GM23338 (cell line): ENCODE results near the gene AGAP3. TPM values are rescaled to one million over a fixed set of nuclear protein-coding genes. Genes with fewer than 3 reads are reported as not detected.
A peak's percentile ranks its signal among the peaks of the same experiment; 100 is the strongest.

ENCODE experiments used
- ATAC-seq: fragments of 200-7000 bp; cut with Tn5 transposase; 3 replicates; pipeline ENCODE4 v1.9.1; 2020
- DNase-seq: peaks from one replicate; pipeline ENCODE4 v3.0.0-alpha.2; 2015; ENCODE audit warnings: low spot score
- H2AFZ ChIP-seq: fragments of 200-600 bp; sonication (generic); 2 replicates; pipeline ENCODE4 v1.8.0; 2016; ENCODE audit warnings: antibody characterized with exemption, mild to moderate bottlenecking, moderate library complexity
- H3F3A ChIP-seq: fragments of 200-600 bp; sonication (generic); replicated peaks from 2 replicates; pipeline ENCODE4 v1.8.0; 2017; ENCODE audit warnings: antibody characterized with exemption, mixed run types, low read depth
- H3K27ac ChIP-seq: fragments of 200-600 bp; sonication (generic); 2 replicates; pipeline ENCODE4 v1.6.1; 2016; ENCODE audit warnings: low read depth
- H3K27me3 ChIP-seq: fragments of 200-600 bp; sonication (generic); 2 replicates; pipeline ENCODE4 v1.8.0; 2016; ENCODE audit warnings: mild to moderate bottlenecking, mixed run types, moderate library complexity; ENCODE audit not compliant: insufficient read depth
- H3K36me3 ChIP-seq: fragments of 200-600 bp; sonication (generic); 2 replicates; pipeline ENCODE4 v1.8.0; 2016; ENCODE audit warnings: mild to moderate bottlenecking; ENCODE audit not compliant: insufficient read depth
- H3K4me1 ChIP-seq: fragments of 200-600 bp; sonication (generic); 2 replicates; pipeline ENCODE4 v1.8.0; 2016; ENCODE audit warnings: mild to moderate bottlenecking, moderate library complexity; ENCODE audit not compliant: insufficient read depth
- H3K4me2 ChIP-seq: fragments of 200-600 bp; sonication (generic); 2 replicates; pipeline ENCODE4 v1.7.1; 2017; ENCODE audit warnings: mixed run types
- H3K4me3 ChIP-seq: fragments of 200-600 bp; sonication (generic); 2 replicates; pipeline ENCODE4 v1.6.1; 2016; ENCODE audit warnings: mixed run types
- H3K79me2 ChIP-seq: fragments of 200-600 bp; sonication (generic); replicated peaks from 2 replicates; pipeline ENCODE4 v1.8.0; 2017; ENCODE audit warnings: mild to moderate bottlenecking; ENCODE audit not compliant: insufficient read depth
- H3K9me2 ChIP-seq: fragments of 200-600 bp; sonication (generic); 2 replicates; pipeline ENCODE4 v1.8.0; 2017; ENCODE audit not compliant: insufficient read depth
- H4K20me1 ChIP-seq: fragments of 200-600 bp; sonication (generic); replicated peaks from 2 replicates; pipeline ENCODE4 v1.8.0; 2017; ENCODE audit warnings: mild to moderate bottlenecking; ENCODE audit not compliant: insufficient read depth
- H3K27ac Mint-ChIP-seq: 2 replicates; pipeline ENCODE4 v1.8.0; 2020; ENCODE audit warnings: inconsistent platforms, mild to moderate bottlenecking, moderate library complexity, mixed read lengths
- H3K27me3 Mint-ChIP-seq: 3 replicates; pipeline ENCODE4 v1.8.0; 2022; ENCODE audit warnings: low read depth, mild to moderate bottlenecking, moderate library complexity, mixed read lengths, inconsistent platforms; ENCODE audit not compliant: insufficient read depth, poor library complexity
- H3K36me3 Mint-ChIP-seq: 3 replicates; pipeline ENCODE4 v1.8.0; 2021; ENCODE audit warnings: low read depth, mild to moderate bottlenecking, inconsistent platforms, moderate library complexity, mixed read lengths
- H3K4me1 Mint-ChIP-seq: 3 replicates; pipeline ENCODE4 v1.8.0; 2020; ENCODE audit warnings: mild to moderate bottlenecking, inconsistent platforms, mixed read lengths
- H3K4me3 Mint-ChIP-seq: 3 replicates; pipeline ENCODE4 v1.8.0; 2021; ENCODE audit warnings: moderate library complexity, mild to moderate bottlenecking, inconsistent platforms, mixed read lengths
- H3K9me3 Mint-ChIP-seq: 3 replicates; pipeline ENCODE4 v1.8.0; 2020; ENCODE audit warnings: moderate library complexity, mild to moderate bottlenecking, inconsistent platforms, mixed read lengths
- ETS1 ChIP-seq: IDR thresholded peaks from 2 replicates; pipeline ENCODE4 v1.6.1; 2016; ENCODE audit warnings: antibody characterized with exemption
- EZH2phosphoT487 ChIP-seq: fragments of 200-600 bp; sonication (generic); IDR thresholded peaks from one replicate; pipeline ENCODE4 v1.8.1; 2018; ENCODE audit warnings: antibody characterized with exemption; ENCODE audit not compliant: unreplicated experiment
- JUNB ChIP-seq: IDR thresholded peaks from one replicate; pipeline ENCODE4 v1.6.1; 2016; ENCODE audit warnings: antibody characterized with exemption; ENCODE audit not compliant: unreplicated experiment
- NANOG ChIP-seq: IDR thresholded peaks from 2 replicates; pipeline ENCODE4 v1.6.1; 2016; ENCODE audit warnings: antibody characterized with exemption, borderline replicate concordance
- POLR2AphosphoS5 ChIP-seq: IDR thresholded peaks from 2 replicates; pipeline ENCODE4 v1.6.1; 2016; ENCODE audit warnings: antibody characterized with exemption, low read depth
- STAT1 ChIP-seq: IDR thresholded peaks from one replicate; pipeline ENCODE4 v1.6.1; 2016; ENCODE audit warnings: antibody characterized with exemption; ENCODE audit not compliant: unreplicated experiment
- ZNF114 ChIP-seq: fragments of 250-450 bp; sonication (Bioruptor Pico); IDR thresholded peaks from 2 replicates; pipeline ENCODE4 v1.5.0; 2020; ENCODE audit warnings: mild to moderate bottlenecking, moderate library complexity
- polyA plus RNA-seq: library from polyadenylated mRNA; unstranded; fragments of >200 nt; fragmentation: Nextera tagmentation; extraction: Ambion mirVana; gene quantifications from 2 replicates; pipeline ENCODE4 v1.2.1, GENCODE V29; 2016
- total RNA-seq: library from RNA; depleted of rRNA; stranded (reverse); fragments of >200 nt; shearing (Covaris generic); gene quantifications from 2 replicates; pipeline ENCODE4 v1.2.3, GENCODE V29; 2014
- TF ChIP-seq, protein P1 (sequence below): IDR thresholded peaks from one replicate; pipeline ENCODE4 v1.6.1; 2018; ENCODE audit warnings: antibody characterized with exemption; ENCODE audit not compliant: unreplicated experiment
- TF ChIP-seq, protein P2 (sequence below), 2 experiments: fragments of 200-600 bp in 1 of 2; sonication (generic) in 1 of 2; conservative IDR thresholded peaks; 2 replicates each; pipeline versions ENCODE4 v1.5.1 to v1.6.1; 2016 to 2017; ENCODE audit warnings: antibody characterized with exemption in 2 of 2, low read depth in 2 of 2, mild to moderate bottlenecking in 2 of 2, moderate library complexity in 1 of 2

AGAP3 gene
- total and polyA plus RNA-seq, 2 experiments from 2014 or later = 24.0 to 39.2 TPM

- H3K4me2 ChIP-seq = peak overlapping the region; percentile 57; the same call in 1 of the 2 replicates
- peaks cover 53% of the 10 kb centered on the region for H3K27me3 ChIP-seq
- TF ChIP-seq, protein P1, sequence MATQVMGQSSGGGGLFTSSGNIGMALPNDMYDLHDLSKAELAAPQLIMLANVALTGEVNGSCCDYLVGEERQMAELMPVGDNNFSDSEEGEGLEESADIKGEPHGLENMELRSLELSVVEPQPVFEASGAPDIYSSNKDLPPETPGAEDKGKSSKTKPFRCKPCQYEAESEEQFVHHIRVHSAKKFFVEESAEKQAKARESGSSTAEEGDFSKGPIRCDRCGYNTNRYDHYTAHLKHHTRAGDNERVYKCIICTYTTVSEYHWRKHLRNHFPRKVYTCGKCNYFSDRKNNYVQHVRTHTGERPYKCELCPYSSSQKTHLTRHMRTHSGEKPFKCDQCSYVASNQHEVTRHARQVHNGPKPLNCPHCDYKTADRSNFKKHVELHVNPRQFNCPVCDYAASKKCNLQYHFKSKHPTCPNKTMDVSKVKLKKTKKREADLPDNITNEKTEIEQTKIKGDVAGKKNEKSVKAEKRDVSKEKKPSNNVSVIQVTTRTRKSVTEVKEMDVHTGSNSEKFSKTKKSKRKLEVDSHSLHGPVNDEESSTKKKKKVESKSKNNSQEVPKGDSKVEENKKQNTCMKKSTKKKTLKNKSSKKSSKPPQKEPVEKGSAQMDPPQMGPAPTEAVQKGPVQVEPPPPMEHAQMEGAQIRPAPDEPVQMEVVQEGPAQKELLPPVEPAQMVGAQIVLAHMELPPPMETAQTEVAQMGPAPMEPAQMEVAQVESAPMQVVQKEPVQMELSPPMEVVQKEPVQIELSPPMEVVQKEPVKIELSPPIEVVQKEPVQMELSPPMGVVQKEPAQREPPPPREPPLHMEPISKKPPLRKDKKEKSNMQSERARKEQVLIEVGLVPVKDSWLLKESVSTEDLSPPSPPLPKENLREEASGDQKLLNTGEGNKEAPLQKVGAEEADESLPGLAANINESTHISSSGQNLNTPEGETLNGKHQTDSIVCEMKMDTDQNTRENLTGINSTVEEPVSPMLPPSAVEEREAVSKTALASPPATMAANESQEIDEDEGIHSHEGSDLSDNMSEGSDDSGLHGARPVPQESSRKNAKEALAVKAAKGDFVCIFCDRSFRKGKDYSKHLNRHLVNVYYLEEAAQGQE = no peak
- TF ChIP-seq, protein P2, sequence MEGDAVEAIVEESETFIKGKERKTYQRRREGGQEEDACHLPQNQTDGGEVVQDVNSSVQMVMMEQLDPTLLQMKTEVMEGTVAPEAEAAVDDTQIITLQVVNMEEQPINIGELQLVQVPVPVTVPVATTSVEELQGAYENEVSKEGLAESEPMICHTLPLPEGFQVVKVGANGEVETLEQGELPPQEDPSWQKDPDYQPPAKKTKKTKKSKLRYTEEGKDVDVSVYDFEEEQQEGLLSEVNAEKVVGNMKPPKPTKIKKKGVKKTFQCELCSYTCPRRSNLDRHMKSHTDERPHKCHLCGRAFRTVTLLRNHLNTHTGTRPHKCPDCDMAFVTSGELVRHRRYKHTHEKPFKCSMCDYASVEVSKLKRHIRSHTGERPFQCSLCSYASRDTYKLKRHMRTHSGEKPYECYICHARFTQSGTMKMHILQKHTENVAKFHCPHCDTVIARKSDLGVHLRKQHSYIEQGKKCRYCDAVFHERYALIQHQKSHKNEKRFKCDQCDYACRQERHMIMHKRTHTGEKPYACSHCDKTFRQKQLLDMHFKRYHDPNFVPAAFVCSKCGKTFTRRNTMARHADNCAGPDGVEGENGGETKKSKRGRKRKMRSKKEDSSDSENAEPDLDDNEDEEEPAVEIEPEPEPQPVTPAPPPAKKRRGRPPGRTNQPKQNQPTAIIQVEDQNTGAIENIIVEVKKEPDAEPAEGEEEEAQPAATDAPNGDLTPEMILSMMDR (conservative IDR thresholded peaks at IDR 0.05; ENCODE audit: low read depth in 2 of 2) = peak; percentile 58 to 68
- no peak for TF ChIP-seq JUNB
- Mint-ChIP-seq H3K9me3 (peaks cover 26% of the 10 kb centered on the region), H3K27ac (no peak overlapping the region), H3K4me1 (peaks cover 15% of the 10 kb centered on the region), H3K36me3 (peaks cover 13% of the 10 kb centered on the region; the same call in 2 of the 3 replicates), H3K27me3 (peaks cover 46% of the 10 kb centered on the region), H3K4me3 (peak overlapping the region; percentile 43)
- H2AFZ ChIP-seq = peak overlapping the region; percentile 47; the same call in 1 of the 2 replicates
- 0 out of 2 replicates have a peak overlapping the region, but pooled peaks have one; percentile 28 for H3K4me3 ChIP-seq
- peak; percentile 57 for ATAC-seq
- no peaks in the 10 kb centered on the region for H3F3A ChIP-seq
- no peak overlapping the region for H3K27ac ChIP-seq
- H3K4me1 ChIP-seq = no peaks in the 10 kb centered on the region
- H3K9me2 ChIP-seq = 0 out of 2 replicates have a peak, but pooled peaks cover 5% of the 10 kb centered on the region
- no peaks in the 10 kb centered on the region for H3K79me2 ChIP-seq
- DNase-seq = peak; percentile 53
- H3K36me3 ChIP-seq = no peaks in the 10 kb centered on the region
- no peaks in the 10 kb centered on the region for H4K20me1 ChIP-seq
These were observed 89.6 kb downstream of the AGAP3 start for GRCh38 chr7:151175793-151176311.

- 0 out of 2 replicates have a peak overlapping the region, but pooled peaks have one; percentile 28 for H3K4me3 ChIP-seq
- H3K36me3 ChIP-seq = no peaks in the 10 kb centered on the region
- peak overlapping the region; percentile 57; the same call in 1 of the 2 replicates for H3K4me2 ChIP-seq
- no peak overlapping the region for H3K27ac Mint-ChIP-seq
- H3K4me3 Mint-ChIP-seq = peak overlapping the region; percentile 43
- peaks cover 13% of the 10 kb centered on the region; the same call in 2 of the 3 replicates for H3K36me3 Mint-ChIP-seq
- no peaks in the 10 kb centered on the region for H3K79me2 ChIP-seq
- no peaks in the 10 kb centered on the region for H3F3A ChIP-seq
- DNase-seq (no peak), ATAC-seq (no peak)
- no peaks in the 10 kb centered on the region for H3K4me1 ChIP-seq
- H3K9me2 ChIP-seq = 0 out of 2 replicates have a peak, but pooled peaks cover 5% of the 10 kb centered on the region
- peaks cover 42% of the 10 kb centered on the region for H3K27me3 Mint-ChIP-seq
- peaks cover 26% of the 10 kb centered on the region for H3K9me3 Mint-ChIP-seq
- H2AFZ ChIP-seq = no peak overlapping the region; the same call in 1 of the 2 replicates
- H3K27ac ChIP-seq = no peak overlapping the region
- peaks cover 15% of the 10 kb centered on the region for H3K4me1 Mint-ChIP-seq
- no peaks in the 10 kb centered on the region for H4K20me1 ChIP-seq
- H3K27me3 ChIP-seq = peaks cover 47% of the 10 kb centered on the region
- TF ChIP-seq STAT1 (no peak), EZH2phosphoT487 (no peak), POLR2AphosphoS5 (no peak), NANOG (no peak), ETS1 (no peak), ZNF114 (CRISPR knock-in tag) (no peak)
- TF ChIP-seq, protein P2 (conservative IDR thresholded peaks at IDR 0.05; ENCODE audit: low read depth in 2 of 2) = no peak
These were observed 90.1 kb downstream of the AGAP3 start for GRCh38 chr7:151176401-151176800.
